Muscle layer of duodenum (tissue), 2 donors: ENCODE data around the gene NFIC.
"Not testable (repeated sequence)": the region's sequence is repeated elsewhere in the genome, so short reads cannot be mapped to it uniquely, and the experiment has no call there.

Source experiments
- H3K27ac ChIP-seq: one replicate; pipeline ENCODE4 v1.7.0; 2013; ENCODE audit warnings: mild to moderate bottlenecking, low read length
- H3K27me3 ChIP-seq: one replicate; pipeline ENCODE4 v1.7.0; 2013; ENCODE audit warnings: low read depth, mild to moderate bottlenecking, control low read depth, low read length
- H3K36me3 ChIP-seq, 2 donors: one replicate each; pipeline ENCODE4 v1.7.0; 2013; ENCODE audit warnings: low read length in 2 of 2, control low read depth in 1 of 2, mild to moderate bottlenecking in 1 of 2; ENCODE audit not compliant: insufficient read depth in 2 of 2, control insufficient read depth in 1 of 2
- H3K4me1 ChIP-seq, 2 donors: one replicate each; pipeline ENCODE4 v1.7.0; 2013; ENCODE audit warnings: low read length in 2 of 2, mild to moderate bottlenecking in 2 of 2, control low read depth in 1 of 2, moderate library complexity in 1 of 2; ENCODE audit not compliant: insufficient read depth in 2 of 2, control insufficient read depth in 1 of 2
- H3K4me3 ChIP-seq, 2 donors: one replicate each; pipeline ENCODE4 v1.7.0; 2013; ENCODE audit warnings: low read length in 2 of 2, low read depth in 1 of 2, mild to moderate bottlenecking in 1 of 2
- H3K9me3 ChIP-seq, 2 donors: one replicate each; pipeline ENCODE4 v1.7.0; 2013; ENCODE audit warnings: low read length in 2 of 2, control low read depth in 1 of 2, mild to moderate bottlenecking in 1 of 2; ENCODE audit not compliant: control insufficient read depth in 1 of 2
- donor health status: healthy.

NFIC gene

GRCh38 chr19:3369337-3370213 lies 3.2 kb downstream of the NFIC start:
- Histone ChIP-seq H3K36me3 (peaks cover 0 to 6% of the 10 kb centered on the region in 2 donors), H3K4me1 (peaks cover 10 to 44% of the 10 kb centered on the region in 2 donors), H3K4me3 (peak overlapping the region; percentile 65 to 87), H3K27ac (peak overlapping the region; percentile 93), H3K27me3 (no peaks in the 10 kb centered on the region), H3K9me3 (no peaks in the 10 kb centered on the region)

- H3K9me3 ChIP-seq = no peaks in the 10 kb centered on the region
- peaks cover 0 to 6% of the 10 kb centered on the region in 2 donors for H3K36me3 ChIP-seq
- H3K27me3 ChIP-seq = no peaks in the 10 kb centered on the region
- peaks cover 6 to 43% of the 10 kb centered on the region in 2 donors for H3K4me1 ChIP-seq
- H3K27ac ChIP-seq = peak overlapping the region; percentile 93
- peak overlapping the region; percentile 65 to 87 for H3K4me3 ChIP-seq
Observed at GRCh38 chr19:3370214-3370720, 3.9 kb downstream of the NFIC start.

- H3K36me3 ChIP-seq = peaks cover 0 to 6% of the 10 kb centered on the region in 2 donors
- H3K4me1 ChIP-seq = peaks cover 2 to 42% of the 10 kb centered on the region in 2 donors
- H3K27ac ChIP-seq = peak overlapping the region; percentile 93
- peak overlapping the region; percentile 65 to 87 for H3K4me3 ChIP-seq
- H3K27me3 ChIP-seq = no peaks in the 10 kb centered on the region
- no peaks in the 10 kb centered on the region for H3K9me3 ChIP-seq
Observed at GRCh38 chr19:3370728-3371591, 4.6 kb downstream of the NFIC start.

DNA sequence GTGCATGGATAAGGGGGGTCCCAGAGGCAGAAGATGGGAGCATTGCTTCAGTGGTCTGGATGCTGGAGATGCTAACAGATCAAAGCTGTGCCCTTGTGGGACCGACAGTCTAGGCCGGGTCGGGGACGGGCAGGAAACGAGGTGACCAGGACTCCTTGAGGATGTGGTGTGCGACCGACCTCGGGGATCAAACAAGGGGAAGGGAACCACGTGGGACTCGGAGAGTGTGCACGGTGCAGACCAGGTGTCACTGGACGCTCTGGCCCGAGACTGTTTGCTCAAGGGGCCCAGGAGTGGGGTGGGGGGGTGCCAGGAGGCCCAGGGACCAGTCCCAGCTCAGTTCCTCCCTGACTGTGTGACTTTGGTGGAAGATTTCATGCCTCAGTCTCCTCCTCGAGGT lies 6.0 kb downstream of the NFIC start:
- no peak overlapping the region for H3K27ac ChIP-seq
- H3K4me1 ChIP-seq = peaks cover 2 to 42% of the 10 kb centered on the region in 2 donors
- peaks cover 0 to 3% of the 10 kb centered on the region in 2 donors for H3K36me3 ChIP-seq
- no peaks in the 10 kb centered on the region for H3K27me3 ChIP-seq
- H3K4me3 ChIP-seq = no peak overlapping the region
- no peaks in the 10 kb centered on the region for H3K9me3 ChIP-seq

DNA sequence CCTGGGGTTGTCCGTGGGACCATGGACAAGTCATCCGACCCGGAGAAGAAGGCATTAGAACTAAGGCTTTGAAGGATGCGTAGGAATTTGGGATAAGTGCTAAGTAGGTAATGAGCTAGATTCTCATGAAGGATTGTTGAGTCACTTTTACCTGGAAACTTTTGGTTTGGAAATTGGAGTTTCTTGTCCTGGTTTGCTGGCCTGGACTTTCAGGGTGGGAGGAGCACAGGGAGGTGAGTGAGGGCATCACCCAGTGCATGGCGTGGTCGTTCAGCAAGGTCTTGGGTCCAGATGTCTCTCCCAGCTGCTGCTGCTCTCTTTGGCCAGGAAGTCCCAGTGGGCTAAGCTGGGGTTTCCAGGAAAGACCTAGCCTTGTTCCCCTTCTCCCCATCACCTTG lies 7.6 kb downstream of the NFIC start:
- Histone ChIP-seq H3K27ac (peak overlapping the region; percentile 91), H3K4me3 (no peak overlapping the region), H3K36me3 (peaks cover 0 to 3% of the 10 kb centered on the region in 2 donors), H3K9me3 (no peaks in the 10 kb centered on the region), H3K4me1 (peaks cover 5 to 50% of the 10 kb centered on the region in 2 donors), H3K27me3 (no peaks in the 10 kb centered on the region)

GRCh38 chr19:3374369-3375112 lies 8.2 kb downstream of the NFIC start:
- Histone ChIP-seq H3K27me3 (no peaks in the 10 kb centered on the region), H3K36me3 (peaks cover 0 to 3% of the 10 kb centered on the region in 2 donors), H3K9me3 (no peaks in the 10 kb centered on the region), H3K27ac (peak overlapping the region; percentile 91), H3K4me1 (peaks cover 5 to 50% of the 10 kb centered on the region in 2 donors), H3K4me3 (peak overlapping the region in 1 of 2 donors; percentile 48)

GRCh38 chr19:3375221-3376090 lies 9.1 kb downstream of the NFIC start:
- H3K27ac ChIP-seq = peak overlapping the region; percentile 91
- H3K27me3 ChIP-seq = no peaks in the 10 kb centered on the region
- H3K4me1 ChIP-seq = peaks cover 5 to 41% of the 10 kb centered on the region in 2 donors
- peak overlapping the region in 1 of 2 donors; percentile 48 for H3K4me3 ChIP-seq
- H3K9me3 ChIP-seq = no peaks in the 10 kb centered on the region
- peaks cover 0 to 3% of the 10 kb centered on the region in 2 donors for H3K36me3 ChIP-seq

GRCh38 chr19:3376091-3376455 lies 9.7 kb downstream of the NFIC start:
- not testable (repeated sequence) for H3K9me3 ChIP-seq, H3K36me3 ChIP-seq, H3K27me3 ChIP-seq
- peak overlapping the region; percentile 91 for H3K27ac ChIP-seq
- peak overlapping the region in 1 of 2 donors; percentile 48 for H3K4me3 ChIP-seq
- peaks cover 3 to 36% of the 10 kb centered on the region in 2 donors for H3K4me1 ChIP-seq

DNA sequence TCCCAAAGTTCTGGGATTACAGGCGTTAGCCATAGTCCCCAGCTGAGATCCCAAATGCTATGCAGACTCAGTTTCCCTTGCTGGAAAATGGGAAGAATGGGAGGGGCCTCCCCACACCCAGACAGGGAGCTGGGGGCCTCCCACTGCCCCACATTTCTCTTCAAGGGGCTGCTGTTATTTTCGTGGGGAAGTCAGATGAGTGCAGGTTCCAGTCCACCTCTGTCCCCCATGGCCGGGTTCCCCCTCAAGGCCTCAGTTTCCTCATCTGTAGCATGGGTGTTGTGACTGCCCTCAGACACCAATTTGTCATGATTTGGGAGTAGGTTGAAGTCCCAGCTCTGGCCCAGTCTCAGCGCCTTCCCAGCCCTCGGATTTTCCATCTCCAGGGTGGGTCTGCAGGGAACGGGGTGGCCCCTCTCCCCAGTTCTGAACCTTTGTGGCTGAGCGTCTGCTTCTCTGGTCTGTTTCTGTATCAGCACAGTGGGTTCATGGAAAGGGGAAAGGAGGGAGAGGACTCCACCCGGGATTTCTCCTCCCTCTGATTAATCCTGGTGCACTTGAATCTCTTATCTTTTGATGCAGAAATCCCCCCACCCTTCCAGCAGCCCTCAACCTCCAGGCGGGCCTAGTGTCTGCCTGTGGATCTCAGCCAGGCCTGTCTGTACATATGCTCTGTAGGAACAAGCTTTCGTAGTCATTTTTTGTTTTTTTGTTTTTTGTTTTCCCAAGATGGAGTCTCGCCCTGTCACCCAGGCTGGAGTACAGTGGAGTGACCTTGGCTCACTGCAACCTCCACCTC lies 12.2 kb downstream of the NFIC start:
- Histone ChIP-seq H3K4me3 (no peak overlapping the region), H3K36me3 (peaks cover 5 to 10% of the 10 kb centered on the region in 2 donors), H3K9me3 (no peaks in the 10 kb centered on the region), H3K27me3 (no peaks in the 10 kb centered on the region), H3K4me1 (peaks cover 10 to 50% of the 10 kb centered on the region in 2 donors), H3K27ac (no peak overlapping the region)
